ENCODE results near the gene IMPG1. TPM values are rescaled to one million over a fixed set of nuclear protein-coding genes. Genes with fewer than 3 reads are reported as not detected.
"Not testable (repeated sequence)": the region's sequence is repeated elsewhere in the genome, so short reads cannot be mapped to it uniquely, and the experiment has no call there.

The IMPG1 gene
- total RNA-seq, 1 experiment from 2014 or later = not detected

- in situ Hi-C loops (cut with HindIII; ENCODE audit: low sequenced_read_pairs); DNase-seq (ENCODE audit: low spot score): not testable (repeated sequence)
These were observed 167.3 kb downstream of the IMPG1 start for GRCh38 chr6:75905129-75905528.

- in situ Hi-C loops (cut with HindIII; ENCODE audit: low sequenced_read_pairs); DNase-seq (ENCODE audit: low spot score): not testable (repeated sequence)
These were observed 172.2 kb downstream of the IMPG1 start for GRCh38 chr6:75900216-75900615.

- in situ Hi-C loops (cut with HindIII; ENCODE audit: low sequenced_read_pairs) = no loop called here
- no peak for DNase-seq (ENCODE audit: low spot score)
These were observed 175.9 kb downstream of the IMPG1 start for GRCh38 chr6:75896526-75896925.

GRCh38 chr6:75893776-75894152, 178.7 kb downstream of the IMPG1 start:
- no peak for DNase-seq (ENCODE audit: low spot score)

GRCh38 chr6:75893058-75893775, 179.2 kb downstream of the IMPG1 start:
- peak; percentile 73 for DNase-seq (ENCODE audit: low spot score)
- in situ Hi-C loops (cut with HindIII; ENCODE audit: low sequenced_read_pairs) = no loop called here

More at GRCh38 chr6:75893776-75894152, 178.7 kb downstream of the IMPG1 start:
- in situ Hi-C loops (cut with HindIII; ENCODE audit: low sequenced_read_pairs) = no loop called here

- no peak for DNase-seq (ENCODE audit: low spot score)
- in situ Hi-C loops (cut with HindIII; ENCODE audit: low sequenced_read_pairs) = no loop called here
These were observed 180.1 kb downstream of the IMPG1 start for GRCh38 chr6:75892384-75892783.

GRCh38 chr6:75884822-75885221, 187.6 kb downstream of the IMPG1 start:
- no peak for DNase-seq (ENCODE audit: low spot score)
- in situ Hi-C loops (cut with HindIII; ENCODE audit: low sequenced_read_pairs) = no loop called here

- DNase-seq (ENCODE audit: low spot score) = no peak
- in situ Hi-C loops (cut with HindIII; ENCODE audit: low sequenced_read_pairs) = no loop called here
These were observed 189.7 kb downstream of the IMPG1 start for GRCh38 chr6:75882734-75883133.

GRCh38 chr6:75880305-75880704, 192.2 kb downstream of the IMPG1 start:
- in situ Hi-C loops (cut with HindIII; ENCODE audit: low sequenced_read_pairs) = no loop called here

GRCh38 chr6:75876152-75876551, 196.3 kb downstream of the IMPG1 start:
- in situ Hi-C loops (cut with HindIII; ENCODE audit: low sequenced_read_pairs) = no loop called here
- DNase-seq (ENCODE audit: low spot score) = no peak

More at GRCh38 chr6:75880305-75880704, 192.2 kb downstream of the IMPG1 start:
- no peak for DNase-seq (ENCODE audit: low spot score)

GRCh38 chr6:75874224-75874623, 198.2 kb downstream of the IMPG1 start:
- in situ Hi-C loops (cut with HindIII; ENCODE audit: low sequenced_read_pairs) = no loop called here
- no peak for DNase-seq (ENCODE audit: low spot score)
